Heart left ventricle (tissue), 13 donors: ENCODE measurements around the gene IGFBP5.

Experiments used
- POLR2A ChIP-seq, 2 donors: fragments of 450-650 bp; IDR thresholded peaks; one replicate each; pipeline ENCODE4 v1.6.1; 2017; ENCODE audit warnings: antibody characterized with exemption in 2 of 2, mild to moderate bottlenecking in 2 of 2, moderate library complexity in 2 of 2
- TF ChIP-seq, protein P1 (sequence below), 12 donors: fragments of 200-600 bp; sonication (generic) in 4 of 12; IDR thresholded peaks; one replicate each; pipeline versions ENCODE4 v1.5.0 to v1.8.0; 2018 to 2022; ENCODE audit warnings: antibody characterized with exemption in 12 of 12, mild to moderate bottlenecking in 5 of 12
- donor health status: ischemic (EF 13 %, LVEDD 7.1; RV severe dilation, severe dysfunction).
- donor health status: DM: no; HTN: yes; CAD: no.
- donor health status: DM: no; HTN: no; CAD: no.
- donor health status: ischemic (EF 25% LVEDD 6.9; RV normal size, moderate dysfunction).
- donor health status: ischemic (EF 25% LVEDD 5.7; RV mildly dilated, moderate dysfunction).
- donor health status: ischemic (EF 35%, LVEDD 5.7; RV mildly dilated, moderate dysfunction).
- donor health status: nonischemic (EF 11% LVEDD 7.7; RV severe dilation, severe dysfunction).
- donor health status: DM: yes; HTN: yes; CAD: no.
- donor health status: PGD.
- donor health status: ischemic (EF 29% LVEDD 5.4; RV normal size, mild dysfunction).
- donor health status: nonischemic (EF 23%, LVEDD 6.1; RV moderate dilation, normal function).

DNA sequence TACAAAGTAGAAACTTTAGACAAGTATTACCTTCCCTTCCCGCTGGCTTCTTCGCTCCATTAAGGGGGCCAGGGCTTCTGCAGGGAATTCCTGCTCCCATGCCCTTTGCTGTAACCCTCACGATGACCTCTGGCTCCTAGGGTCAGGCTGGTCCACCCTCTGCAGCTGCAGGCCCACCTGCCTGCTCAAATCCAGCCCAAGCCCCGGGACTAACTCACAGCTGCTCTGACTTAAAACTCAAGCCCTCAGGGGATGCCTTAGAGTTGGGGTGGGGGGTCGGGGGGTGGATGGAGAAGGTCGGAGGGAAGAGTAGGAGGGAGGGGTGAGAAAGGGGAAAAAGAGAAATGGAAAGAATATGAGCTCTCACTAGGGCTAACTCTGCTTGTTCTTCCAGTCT lies 4.9 kb downstream of the IGFBP5 start:
- TF ChIP-seq, protein P1, sequence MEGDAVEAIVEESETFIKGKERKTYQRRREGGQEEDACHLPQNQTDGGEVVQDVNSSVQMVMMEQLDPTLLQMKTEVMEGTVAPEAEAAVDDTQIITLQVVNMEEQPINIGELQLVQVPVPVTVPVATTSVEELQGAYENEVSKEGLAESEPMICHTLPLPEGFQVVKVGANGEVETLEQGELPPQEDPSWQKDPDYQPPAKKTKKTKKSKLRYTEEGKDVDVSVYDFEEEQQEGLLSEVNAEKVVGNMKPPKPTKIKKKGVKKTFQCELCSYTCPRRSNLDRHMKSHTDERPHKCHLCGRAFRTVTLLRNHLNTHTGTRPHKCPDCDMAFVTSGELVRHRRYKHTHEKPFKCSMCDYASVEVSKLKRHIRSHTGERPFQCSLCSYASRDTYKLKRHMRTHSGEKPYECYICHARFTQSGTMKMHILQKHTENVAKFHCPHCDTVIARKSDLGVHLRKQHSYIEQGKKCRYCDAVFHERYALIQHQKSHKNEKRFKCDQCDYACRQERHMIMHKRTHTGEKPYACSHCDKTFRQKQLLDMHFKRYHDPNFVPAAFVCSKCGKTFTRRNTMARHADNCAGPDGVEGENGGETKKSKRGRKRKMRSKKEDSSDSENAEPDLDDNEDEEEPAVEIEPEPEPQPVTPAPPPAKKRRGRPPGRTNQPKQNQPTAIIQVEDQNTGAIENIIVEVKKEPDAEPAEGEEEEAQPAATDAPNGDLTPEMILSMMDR (IDR thresholded peaks at IDR 0.05): no peak
- TF ChIP-seq POLR2A (IDR thresholded peaks at IDR 0.05): no peak
